ENCODE data around the gene HUS1B. TPM values are rescaled to one million over a fixed set of nuclear protein-coding genes. Genes with fewer than 3 reads are reported as not detected.

Gene HUS1B
- total and polyA plus RNA-seq, 2 of the 13 experiments (the other 11 are each of a cell fraction or from before 2014, with no cell fraction given): 0.18 to 0.40 TPM

DNA sequence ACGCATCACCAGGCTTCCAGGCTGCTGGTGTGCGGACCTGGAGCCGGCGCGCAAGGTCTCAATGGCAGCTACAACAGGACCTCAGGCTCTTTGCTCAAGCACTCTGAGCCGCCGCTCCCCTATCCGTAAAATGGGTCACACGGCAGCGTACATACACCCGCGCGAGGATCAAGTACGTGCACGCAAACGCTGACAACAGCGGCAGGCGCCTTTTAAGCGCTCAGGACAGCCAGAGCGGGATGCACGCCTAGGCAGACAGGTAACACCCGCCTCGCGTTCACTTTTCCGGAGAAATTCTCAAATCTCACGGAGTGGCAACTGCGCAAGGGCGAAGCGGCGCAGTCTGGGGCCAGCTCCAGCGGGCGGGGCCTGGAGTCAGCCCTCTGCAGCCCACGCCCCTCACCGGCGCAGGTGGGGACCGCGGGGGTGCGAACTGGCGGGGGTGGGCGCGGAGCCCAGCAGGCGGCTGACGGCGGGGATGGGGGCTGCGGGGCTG lies 35.5 kb upstream of the HUS1B start (continued):
- TF ChIP-seq ZNF136 (CRISPR knock-in tag; IDR thresholded peaks at IDR 0.05; ENCODE audit: low read depth) (no peak), ZNF367 (CRISPR knock-in tag; IDR thresholded peaks at IDR 0.05; ENCODE audit: borderline replicate concordance) (no peak), SMARCC2 (IDR thresholded peaks at IDR 0.05) (no peak), ZNF30 (CRISPR knock-in tag; IDR thresholded peaks at IDR 0.05) (no peak), NFATC3 (CRISPR knock-in tag; IDR thresholded peaks at IDR 0.05) (no peak), KLF11 (CRISPR knock-in tag; IDR thresholded peaks at IDR 0.05) (no peak), ZNF557 (CRISPR knock-in tag; IDR thresholded peaks at IDR 0.05) (no peak), SP2 (CRISPR knock-in tag; IDR thresholded peaks at IDR 0.05) (no peak), RBFOX2 (IDR thresholded peaks at IDR 0.05; ENCODE audit: low read depth, low read length) (no peak), BRD4 (CRISPR knock-in tag; IDR thresholded peaks at IDR 0.05) (no peak), TEAD3 (CRISPR knock-in tag; optimal IDR thresholded peaks at IDR 0.05; ENCODE audit: borderline replicate concordance) (peak; percentile 33), ERF (CRISPR knock-in tag; IDR thresholded peaks at IDR 0.05) (no peak), FOXK1 (CRISPR knock-in tag; IDR thresholded peaks at IDR 0.05; ENCODE audit: borderline replicate concordance, low read depth) (no peak), SAP130 (CRISPR knock-in tag; IDR thresholded peaks at IDR 0.05; ENCODE audit: low read depth) (no peak), MTA3 (CRISPR knock-in tag; IDR thresholded peaks at IDR 0.05) (no peak), ZNF234 (CRISPR knock-in tag; conservative IDR thresholded peaks at IDR 0.05) (no peak), TGIF2 (CRISPR knock-in tag; IDR thresholded peaks at IDR 0.05) (0 out of 2 replicates have a peak, but pooled peaks have one; percentile 25), ATAD3A (CRISPR knock-in tag; IDR thresholded peaks at IDR 0.05) (no peak), MBNL3 (CRISPR knock-in tag; conservative IDR thresholded peaks at IDR 0.05) (no peak), ZNF44 (CRISPR knock-in tag; IDR thresholded peaks at IDR 0.05) (no peak)
- TF ChIP-seq, protein P1, sequence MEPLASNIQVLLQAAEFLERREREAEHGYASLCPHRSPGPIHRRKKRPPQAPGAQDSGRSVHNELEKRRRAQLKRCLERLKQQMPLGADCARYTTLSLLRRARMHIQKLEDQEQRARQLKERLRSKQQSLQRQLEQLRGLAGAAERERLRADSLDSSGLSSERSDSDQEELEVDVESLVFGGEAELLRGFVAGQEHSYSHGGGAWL (CRISPR knock-in tag; IDR thresholded peaks at IDR 0.05): 0 out of 2 replicates have a peak, but pooled peaks have one; percentile 4
- TF ChIP-seq, protein P2, sequence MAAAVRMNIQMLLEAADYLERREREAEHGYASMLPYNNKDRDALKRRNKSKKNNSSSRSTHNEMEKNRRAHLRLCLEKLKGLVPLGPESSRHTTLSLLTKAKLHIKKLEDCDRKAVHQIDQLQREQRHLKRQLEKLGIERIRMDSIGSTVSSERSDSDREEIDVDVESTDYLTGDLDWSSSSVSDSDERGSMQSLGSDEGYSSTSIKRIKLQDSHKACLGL (CRISPR knock-in tag; IDR thresholded peaks at IDR 0.05): no peak
- TF ChIP-seq, protein P3, sequence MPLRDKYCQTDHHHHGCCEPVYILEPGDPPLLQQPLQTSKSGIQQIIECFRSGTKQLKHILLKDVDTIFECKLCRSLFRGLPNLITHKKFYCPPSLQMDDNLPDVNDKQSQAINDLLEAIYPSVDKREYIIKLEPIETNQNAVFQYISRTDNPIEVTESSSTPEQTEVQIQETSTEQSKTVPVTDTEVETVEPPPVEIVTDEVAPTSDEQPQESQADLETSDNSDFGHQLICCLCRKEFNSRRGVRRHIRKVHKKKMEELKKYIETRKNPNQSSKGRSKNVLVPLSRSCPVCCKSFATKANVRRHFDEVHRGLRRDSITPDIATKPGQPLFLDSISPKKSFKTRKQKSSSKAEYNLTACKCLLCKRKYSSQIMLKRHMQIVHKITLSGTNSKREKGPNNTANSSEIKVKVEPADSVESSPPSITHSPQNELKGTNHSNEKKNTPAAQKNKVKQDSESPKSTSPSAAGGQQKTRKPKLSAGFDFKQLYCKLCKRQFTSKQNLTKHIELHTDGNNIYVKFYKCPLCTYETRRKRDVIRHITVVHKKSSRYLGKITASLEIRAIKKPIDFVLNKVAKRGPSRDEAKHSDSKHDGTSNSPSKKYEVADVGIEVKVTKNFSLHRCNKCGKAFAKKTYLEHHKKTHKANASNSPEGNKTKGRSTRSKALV (CRISPR knock-in tag; IDR thresholded peaks at IDR 0.05): 0 out of 2 replicates have a peak, but pooled peaks have one; percentile 62
- TF ChIP-seq, protein P4, sequence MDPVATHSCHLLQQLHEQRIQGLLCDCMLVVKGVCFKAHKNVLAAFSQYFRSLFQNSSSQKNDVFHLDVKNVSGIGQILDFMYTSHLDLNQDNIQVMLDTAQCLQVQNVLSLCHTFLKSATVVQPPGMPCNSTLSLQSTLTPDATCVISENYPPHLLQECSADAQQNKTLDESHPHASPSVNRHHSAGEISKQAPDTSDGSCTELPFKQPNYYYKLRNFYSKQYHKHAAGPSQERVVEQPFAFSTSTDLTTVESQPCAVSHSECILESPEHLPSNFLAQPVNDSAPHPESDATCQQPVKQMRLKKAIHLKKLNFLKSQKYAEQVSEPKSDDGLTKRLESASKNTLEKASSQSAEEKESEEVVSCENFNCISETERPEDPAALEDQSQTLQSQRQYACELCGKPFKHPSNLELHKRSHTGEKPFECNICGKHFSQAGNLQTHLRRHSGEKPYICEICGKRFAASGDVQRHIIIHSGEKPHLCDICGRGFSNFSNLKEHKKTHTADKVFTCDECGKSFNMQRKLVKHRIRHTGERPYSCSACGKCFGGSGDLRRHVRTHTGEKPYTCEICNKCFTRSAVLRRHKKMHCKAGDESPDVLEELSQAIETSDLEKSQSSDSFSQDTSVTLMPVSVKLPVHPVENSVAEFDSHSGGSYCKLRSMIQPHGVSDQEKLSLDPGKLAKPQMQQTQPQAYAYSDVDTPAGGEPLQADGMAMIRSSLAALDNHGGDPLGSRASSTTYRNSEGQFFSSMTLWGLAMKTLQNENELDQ (CRISPR knock-in tag; IDR thresholded peaks at IDR 0.05; ENCODE audit: borderline replicate concordance): no peak
- TF ChIP-seq, protein P5, sequence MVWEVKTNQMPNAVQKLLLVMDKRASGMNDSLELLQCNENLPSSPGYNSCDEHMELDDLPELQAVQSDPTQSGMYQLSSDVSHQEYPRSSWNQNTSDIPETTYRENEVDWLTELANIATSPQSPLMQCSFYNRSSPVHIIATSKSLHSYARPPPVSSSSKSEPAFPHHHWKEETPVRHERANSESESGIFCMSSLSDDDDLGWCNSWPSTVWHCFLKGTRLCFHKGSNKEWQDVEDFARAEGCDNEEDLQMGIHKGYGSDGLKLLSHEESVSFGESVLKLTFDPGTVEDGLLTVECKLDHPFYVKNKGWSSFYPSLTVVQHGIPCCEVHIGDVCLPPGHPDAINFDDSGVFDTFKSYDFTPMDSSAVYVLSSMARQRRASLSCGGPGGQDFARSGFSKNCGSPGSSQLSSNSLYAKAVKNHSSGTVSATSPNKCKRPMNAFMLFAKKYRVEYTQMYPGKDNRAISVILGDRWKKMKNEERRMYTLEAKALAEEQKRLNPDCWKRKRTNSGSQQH (CRISPR knock-in tag; IDR thresholded peaks at IDR 0.05; ENCODE audit: low read depth): no peak; the same call in 1 of the 2 replicates
